Nephron (organoid): ENCODE data around the gene EPB41L3.

Experiments
- H3K27ac Mint-ChIP-seq, 3 experiments: 2 replicates each; pipeline ENCODE4 v1.8.0; 2020; ENCODE audit warnings: mixed read lengths in 3 of 3, mild to moderate bottlenecking in 2 of 3, moderate library complexity in 1 of 3
- H3K27me3 Mint-ChIP-seq: 2 replicates; pipeline ENCODE4 v1.8.0; 2021; ENCODE audit warnings: low read depth, mild to moderate bottlenecking, moderate library complexity, mixed read lengths
- H3K36me3 Mint-ChIP-seq: 2 replicates; pipeline ENCODE4 v1.8.0; 2020; ENCODE audit warnings: low read depth, mixed read lengths
- H3K4me1 Mint-ChIP-seq: 2 replicates; pipeline ENCODE4 v1.8.0; 2020; ENCODE audit warnings: mixed read lengths
- H3K4me3 Mint-ChIP-seq, 3 experiments: 2 replicates each; pipeline ENCODE4 v1.8.0; 2020; ENCODE audit warnings: mild to moderate bottlenecking in 3 of 3, mixed read lengths in 3 of 3, moderate library complexity in 2 of 3
- H3K9me3 Mint-ChIP-seq: 2 replicates; pipeline ENCODE4 v1.8.0; 2020; ENCODE audit warnings: mixed read lengths
- CTCF ChIP-seq, 3 experiments: fragments of 200-600 bp; sonication (generic); IDR thresholded peaks; one replicate each; pipeline ENCODE4 v1.5.0; 2021; ENCODE audit warnings: antibody characterized with exemption in 3 of 3; ENCODE audit not compliant: unreplicated experiment in 3 of 3

The EPB41L3 gene

GRCh38 chr18:5464251-5464650, 79.5 kb downstream of the EPB41L3 start:
- H3K27me3 Mint-ChIP-seq: no peaks in the 10 kb centered on the region
- peaks cover 6% of the 10 kb centered on the region for H3K4me1 Mint-ChIP-seq
- H3K9me3 Mint-ChIP-seq: no peaks in the 10 kb centered on the region
- H3K36me3 Mint-ChIP-seq: no peaks in the 10 kb centered on the region
- H3K27ac Mint-ChIP-seq: no peak overlapping the region
- no peak overlapping the region for H3K4me3 Mint-ChIP-seq
- TF ChIP-seq CTCF (IDR thresholded peaks at IDR 0.05; ENCODE audit: unreplicated experiment in 3 of 3): no peak

DNA sequence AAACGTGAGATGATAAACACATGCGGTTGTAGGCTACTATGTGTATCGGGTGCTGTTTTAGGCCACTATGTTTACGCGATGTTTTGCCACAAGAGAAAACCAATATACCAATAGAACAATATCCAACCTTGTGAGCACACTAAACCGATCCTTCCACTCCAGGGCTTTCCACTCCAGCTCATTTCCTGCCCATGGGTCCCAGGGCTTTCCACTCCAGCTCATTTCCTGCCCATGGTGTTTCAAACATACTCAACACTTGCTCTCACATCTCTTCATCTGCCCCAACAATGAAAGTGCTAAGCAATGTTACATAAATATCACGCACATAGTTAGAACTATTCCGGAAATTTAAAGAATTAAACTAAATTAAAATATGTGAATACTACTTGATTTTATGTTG, 80.0 kb downstream of the EPB41L3 start:
- no peak overlapping the region for H3K27ac Mint-ChIP-seq
- no peaks in the 10 kb centered on the region for H3K27me3 Mint-ChIP-seq
- H3K36me3 Mint-ChIP-seq: no peaks in the 10 kb centered on the region
- H3K9me3 Mint-ChIP-seq: no peaks in the 10 kb centered on the region
- no peak overlapping the region for H3K4me3 Mint-ChIP-seq
- no peak for TF ChIP-seq CTCF (IDR thresholded peaks at IDR 0.05; ENCODE audit: unreplicated experiment in 3 of 3)
- H3K4me1 Mint-ChIP-seq: peaks cover 6% of the 10 kb centered on the region

DNA sequence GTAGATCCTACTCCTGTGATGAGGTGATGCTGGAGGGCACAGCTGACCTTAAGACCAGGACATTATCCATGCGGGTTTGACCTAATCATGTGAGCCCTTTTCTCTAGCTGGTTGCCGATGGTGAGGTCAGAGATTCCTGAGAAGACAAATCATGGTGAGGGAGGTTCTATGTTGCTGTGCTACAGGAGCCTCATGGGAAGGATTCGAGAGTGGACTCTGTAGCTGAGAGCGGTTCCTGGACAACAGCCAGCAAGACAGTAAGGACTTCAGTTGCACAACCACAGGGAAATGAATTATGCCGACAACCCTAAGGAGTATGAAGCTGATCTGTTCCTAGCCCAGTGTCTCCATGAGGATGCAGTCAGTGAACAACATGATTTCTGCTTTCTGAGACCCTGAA, 80.4 kb downstream of the EPB41L3 start:
- H3K27ac Mint-ChIP-seq: peak overlapping the region in 1 of 3 experiments; percentile 4
- no peaks in the 10 kb centered on the region for H3K27me3 Mint-ChIP-seq
- no peak for TF ChIP-seq CTCF (IDR thresholded peaks at IDR 0.05; ENCODE audit: unreplicated experiment in 3 of 3)
- H3K4me1 Mint-ChIP-seq: peaks cover 7% of the 10 kb centered on the region
- H3K4me3 Mint-ChIP-seq: no peak overlapping the region
- no peaks in the 10 kb centered on the region for H3K9me3 Mint-ChIP-seq
- no peaks in the 10 kb centered on the region for H3K36me3 Mint-ChIP-seq

GRCh38 chr18:5462227-5462626, 81.6 kb downstream of the EPB41L3 start:
- H3K4me1 Mint-ChIP-seq: peaks cover 17% of the 10 kb centered on the region
- TF ChIP-seq CTCF (IDR thresholded peaks at IDR 0.05; ENCODE audit: unreplicated experiment in 3 of 3): no peak
- no peaks in the 10 kb centered on the region for H3K36me3 Mint-ChIP-seq
- H3K9me3 Mint-ChIP-seq: no peaks in the 10 kb centered on the region
- H3K4me3 Mint-ChIP-seq: no peak overlapping the region
- H3K27ac Mint-ChIP-seq: no peak overlapping the region
- H3K27me3 Mint-ChIP-seq: no peaks in the 10 kb centered on the region

GRCh38 chr18:5461041-5461440, 82.8 kb downstream of the EPB41L3 start:
- H3K36me3 Mint-ChIP-seq: no peaks in the 10 kb centered on the region
- no peaks in the 10 kb centered on the region for H3K9me3 Mint-ChIP-seq
- peaks cover 26% of the 10 kb centered on the region for H3K4me1 Mint-ChIP-seq

More at GRCh38 chr18:5461041-5461440, 82.8 kb downstream of the EPB41L3 start:
- no peak for TF ChIP-seq CTCF (IDR thresholded peaks at IDR 0.05; ENCODE audit: unreplicated experiment in 3 of 3)
- Mint-ChIP-seq H3K4me3 (no peak overlapping the region), H3K27me3 (no peaks in the 10 kb centered on the region), H3K27ac (peak overlapping the region; percentile 12 to 87 (median 49))
